ENCODE measurements around the gene ALOX12.
A peak's percentile ranks its signal among the peaks of the same experiment; 100 is the strongest.

GRCh38 chr17:7004398-7005253, 8.8 kb downstream of the ALOX12 start:
- peak; percentile 92 for TF ChIP-seq CTCF (conservative IDR thresholded peaks at IDR 0.05; ENCODE audit: low read length)
- no peak for TF ChIP-seq EZH2phosphoT487 (IDR thresholded peaks at IDR 0.05; ENCODE audit: borderline replicate concordance)

Measured in Loucy (cell line).